ENCODE measurements around the gene UBE2R2. TPM values are rescaled to one million over a fixed set of nuclear protein-coding genes. Genes with fewer than 3 reads are reported as not detected.
"Not testable (repeated sequence)": the region's sequence is repeated elsewhere in the genome, so short reads cannot be mapped to it uniquely, and the experiment has no call there.

UBE2R2 gene
- total RNA-seq (ENCODE audit: low replicate concordance): 47.3 and 55.9 TPM in 2 replicates
- long read RNA-seq, full-length matches to known transcripts: 17 of 19 reads
- long read RNA-seq, partial matches to known transcripts: 2 of 19 reads
- long read RNA-seq, other reads (novel, unspliced or antisense): 0 of 19 reads

GRCh38 chr9:33816327-33817252 lies at the start of gene UBE2R2:
UBE2R2 (plus strand) TSS chr9:33817160; CDS start chr9:33817758, 598 bp downstream.
- peak within 1 kb of the TSS; percentile 96 for H3K27ac Mint-ChIP-seq
- H3K4me3 Mint-ChIP-seq: peak within 1 kb of the TSS; percentile 96
- H3K27me3 Mint-ChIP-seq: no peaks in the 10 kb centered on the region
- H3K4me1 Mint-ChIP-seq (ENCODE audit: unreplicated experiment): peaks cover 23% of the 10 kb centered on the region
- no peak for TF ChIP-seq CTCF (conservative IDR thresholded peaks at IDR 0.05)
- H3K36me3 Mint-ChIP-seq: peaks cover 3% of the 10 kb centered on the region
- H3K9me3 Mint-ChIP-seq: no peaks in the 10 kb centered on the region
- peak; percentile 87 for DNase-seq (ENCODE audit: extremely low spot score, unreplicated experiment)

- not testable (repeated sequence) for H3K4me1 Mint-ChIP-seq (ENCODE audit: unreplicated experiment); H3K27me3 Mint-ChIP-seq; H3K9me3 Mint-ChIP-seq; H3K36me3 Mint-ChIP-seq; H3K4me3 Mint-ChIP-seq; DNase-seq (ENCODE audit: extremely low spot score, unreplicated experiment)
- H3K27ac Mint-ChIP-seq: peak overlapping the region; percentile 71
These were observed 46.6 kb upstream of the UBE2R2 start for GRCh38 chr9:33770156-33770880.

GRCh38 chr9:33773135-33773534 lies 43.8 kb upstream of the UBE2R2 start:
- not testable (repeated sequence) for H3K36me3 Mint-ChIP-seq; H3K4me1 Mint-ChIP-seq (ENCODE audit: unreplicated experiment); DNase-seq (ENCODE audit: extremely low spot score, unreplicated experiment); H3K9me3 Mint-ChIP-seq; H3K27me3 Mint-ChIP-seq
- Mint-ChIP-seq H3K27ac (peak overlapping the region; percentile 75), H3K4me3 (peak overlapping the region; percentile 24)

GRCh38 chr9:33774074-33774659 lies 42.8 kb upstream of the UBE2R2 start:
- not testable (repeated sequence) for H3K9me3 Mint-ChIP-seq; H3K36me3 Mint-ChIP-seq; H3K27me3 Mint-ChIP-seq; DNase-seq (ENCODE audit: extremely low spot score, unreplicated experiment)
- peak overlapping the region; percentile 50 for H3K4me3 Mint-ChIP-seq
- peaks cover 15% of the 10 kb centered on the region for H3K4me1 Mint-ChIP-seq (ENCODE audit: unreplicated experiment)
- H3K27ac Mint-ChIP-seq: peak overlapping the region; percentile 95

GRCh38 chr9:33776578-33776977 lies 40.4 kb upstream of the UBE2R2 start:
- peaks cover 4% of the 10 kb centered on the region for H3K36me3 Mint-ChIP-seq
- H3K27ac Mint-ChIP-seq: peak overlapping the region; percentile 68
- no peaks in the 10 kb centered on the region for H3K9me3 Mint-ChIP-seq
- DNase-seq (ENCODE audit: extremely low spot score, unreplicated experiment): no peak
- H3K27me3 Mint-ChIP-seq: no peaks in the 10 kb centered on the region
- peaks cover 15% of the 10 kb centered on the region for H3K4me1 Mint-ChIP-seq (ENCODE audit: unreplicated experiment)
- no peak for TF ChIP-seq CTCF (conservative IDR thresholded peaks at IDR 0.05)
- peak overlapping the region; percentile 27 for H3K4me3 Mint-ChIP-seq

GRCh38 chr9:33778700-33779351 lies 38.1 kb upstream of the UBE2R2 start:
- Mint-ChIP-seq H3K9me3 (no peaks in the 10 kb centered on the region), H3K4me1 (ENCODE audit: unreplicated experiment) (peaks cover 9% of the 10 kb centered on the region), H3K36me3 (peaks cover 4% of the 10 kb centered on the region), H3K27me3 (no peaks in the 10 kb centered on the region), H3K27ac (peak overlapping the region; percentile 81), H3K4me3 (peak overlapping the region; percentile 75)
- peak; percentile 85 for TF ChIP-seq CTCF (conservative IDR thresholded peaks at IDR 0.05)
- no peak for DNase-seq (ENCODE audit: extremely low spot score, unreplicated experiment)

Measured in type B pancreatic cell (in vitro differentiated cells).